Neural progenitor cell (in vitro differentiated cells): ENCODE data around the gene DEFB125. TPM values are rescaled to one million over a fixed set of nuclear protein-coding genes. Genes with fewer than 3 reads are reported as not detected.
A peak's percentile ranks its signal among the peaks of the same experiment; 100 is the strongest.

Source experiments
- DNase-seq: peaks from one replicate; pipeline ENCODE4 v3.0.0-alpha.2; 2016; ENCODE audit warnings: low spot score
- H2AFZ ChIP-seq: fragments of 200-600 bp; sonication (generic); replicated peaks from 2 replicates; pipeline ENCODE4 v1.6.1; 2016; ENCODE audit warnings: antibody characterized with exemption
- H3F3A ChIP-seq: fragments of 200-600 bp; sonication (generic); 2 replicates; pipeline ENCODE4 v1.6.1; 2016; ENCODE audit warnings: antibody characterized with exemption, low read depth
- H3K27ac ChIP-seq: fragments of 200-600 bp; sonication (generic); 2 replicates; pipeline ENCODE4 v1.5.1; 2016; ENCODE audit warnings: mild to moderate bottlenecking
- H3K27me3 ChIP-seq: fragments of 200-600 bp; sonication (generic); 2 replicates; pipeline ENCODE4 v1.6.1; 2016; ENCODE audit warnings: mild to moderate bottlenecking, moderate library complexity
- H3K36me3 ChIP-seq: fragments of 200-600 bp; sonication (generic); 2 replicates; pipeline ENCODE4 v1.5.1; 2016
- H3K4me1 ChIP-seq: fragments of 200-600 bp; sonication (generic); 2 replicates; pipeline ENCODE4 v1.6.1; 2016; ENCODE audit warnings: mixed run types
- H3K4me2 ChIP-seq: fragments of 200-600 bp; sonication (generic); 2 replicates; pipeline ENCODE4 v1.6.1; 2016
- H3K4me3 ChIP-seq: fragments of 200-600 bp; sonication (generic); 2 replicates; pipeline ENCODE4 v1.5.1; 2016
- H3K79me2 ChIP-seq: fragments of 200-600 bp; sonication (generic); 2 replicates; pipeline ENCODE4 v1.6.1; 2016; ENCODE audit warnings: low read depth
- H3K9ac ChIP-seq: fragments of 200-600 bp; sonication (generic); 2 replicates; pipeline ENCODE4 v1.6.1; 2016
- H3K9me3 ChIP-seq: fragments of 200-600 bp; sonication (generic); 2 replicates; pipeline ENCODE4 v1.5.1; 2016; ENCODE audit warnings: low read depth
- H4K20me1 ChIP-seq: fragments of 200-600 bp; sonication (generic); 2 replicates; pipeline ENCODE4 v1.6.1; 2016; ENCODE audit warnings: low read depth
- H3K27ac Mint-ChIP-seq: 3 replicates; pipeline ENCODE4 v1.8.0; 2021; ENCODE audit warnings: mixed read lengths
- H3K27me3 Mint-ChIP-seq: 2 replicates; pipeline ENCODE4 v1.8.0; 2022; ENCODE audit warnings: low read depth, mild to moderate bottlenecking, inconsistent platforms, moderate library complexity, mixed read lengths; ENCODE audit not compliant: insufficient read depth
- H3K36me3 Mint-ChIP-seq: 3 replicates; pipeline ENCODE4 v1.8.0; 2021; ENCODE audit warnings: mixed read lengths
- H3K4me1 Mint-ChIP-seq: 3 replicates; pipeline ENCODE4 v1.8.0; 2021; ENCODE audit warnings: mixed read lengths
- H3K4me3 Mint-ChIP-seq: 3 replicates; pipeline ENCODE4 v1.8.0; 2021; ENCODE audit warnings: mild to moderate bottlenecking, moderate library complexity, mixed read lengths
- H3K9me3 Mint-ChIP-seq: 3 replicates; pipeline ENCODE4 v1.8.0; 2020; ENCODE audit warnings: mixed read lengths
- CTCF ChIP-seq: fragments of 200-600 bp; sonication (generic); IDR thresholded peaks from 2 replicates; pipeline ENCODE4 v1.5.1; 2017; ENCODE audit warnings: antibody characterized with exemption, mild to moderate bottlenecking
- EZH2 ChIP-seq: fragments of 200-600 bp; sonication (generic); IDR thresholded peaks from 2 replicates; pipeline ENCODE4 v1.6.1; 2017; ENCODE audit warnings: antibody characterized with exemption, mild to moderate bottlenecking, moderate library complexity
- EZH2phosphoT487 ChIP-seq: fragments of 200-600 bp; sonication (generic); IDR thresholded peaks from 2 replicates; pipeline ENCODE4 v1.6.1; 2017; ENCODE audit warnings: antibody characterized with exemption
- total RNA-seq: library from RNA; depleted of rRNA; stranded (reverse); fragments of >200 nt; gene quantifications from 2 replicates; pipeline ENCODE4 v1.2.3, GENCODE V29; 2015; ENCODE audit warnings: low replicate concordance

The DEFB125 gene
- total RNA-seq, 1 donor from 2014 or later = not detected

- Histone ChIP-seq H3K9ac (no peak within 1 kb of the TSS), H3K27ac (no peak within 1 kb of the TSS), H3K9me3 (peaks cover 3% of the 10 kb centered on the region), H3K79me2 (no peaks in the 10 kb centered on the region), H3K4me1 (peaks cover 11% of the 10 kb centered on the region), H3K4me2 (no peak within 1 kb of the TSS), H2AFZ (peak within 1 kb of the TSS; percentile 37), H3K36me3 (no peaks in the 10 kb centered on the region), H4K20me1 (no peaks in the 10 kb centered on the region), H3F3A (no peaks in the 10 kb centered on the region), H3K4me3 (no peak within 1 kb of the TSS), H3K27me3 (peaks cover 74% of the 10 kb centered on the region)
- H3K4me3 Mint-ChIP-seq = no peak within 1 kb of the TSS
- peaks cover 6% of the 10 kb centered on the region for H3K4me1 Mint-ChIP-seq
- H3K36me3 Mint-ChIP-seq = no peaks in the 10 kb centered on the region
- no peaks in the 10 kb centered on the region for H3K27me3 Mint-ChIP-seq
- DNase-seq = no peak
- TF ChIP-seq EZH2phosphoT487 = no peak
- TF ChIP-seq EZH2 = no peak
- TF ChIP-seq CTCF = no peak
- H3K9me3 Mint-ChIP-seq = peaks cover 6% of the 10 kb centered on the region
- no peak within 1 kb of the TSS for H3K27ac Mint-ChIP-seq
Observed at GRCh38 chr20:142290-142689, 54.8 kb downstream of the DEFB125 start, which contains the start of gene DEFB126. Gene DEFB126 (plus strand): TSS chr20:142590. CDS start chr20:142629, 39 bp downstream.

- H3K27ac ChIP-seq = no peak overlapping the region
- H3K9me3 ChIP-seq = peaks cover 3% of the 10 kb centered on the region
- Mint-ChIP-seq H3K36me3 (no peaks in the 10 kb centered on the region), H3K27ac (no peak overlapping the region), H3K4me1 (peaks cover 6% of the 10 kb centered on the region), H3K9me3 (no peaks in the 10 kb centered on the region), H3K4me3 (no peak overlapping the region), H3K27me3 (peaks cover 2% of the 10 kb centered on the region)
- H3K79me2 ChIP-seq = no peaks in the 10 kb centered on the region
- H3K4me1 ChIP-seq = peaks cover 11% of the 10 kb centered on the region
- no peaks in the 10 kb centered on the region for H3K36me3 ChIP-seq
- no peaks in the 10 kb centered on the region for H4K20me1 ChIP-seq
- no peak overlapping the region for H3K9ac ChIP-seq
- peak overlapping the region; percentile 69 for H2AFZ ChIP-seq
- peaks cover 81% of the 10 kb centered on the region for H3K27me3 ChIP-seq
- H3F3A ChIP-seq = no peaks in the 10 kb centered on the region
- H3K4me3 ChIP-seq = no peak overlapping the region
- H3K4me2 ChIP-seq = peak overlapping the region; percentile 36
- no peak for TF ChIP-seq EZH2
- no peak for TF ChIP-seq CTCF
- TF ChIP-seq EZH2phosphoT487 = no peak
- DNase-seq = no peak
Observed at GRCh38 chr20:145877-146276, 58.4 kb downstream of the DEFB125 start.

Other genes with a start within 250 kb of the DEFB125 start
- not detected in 2 replicates for gene DEFB126, start 54.9 kb downstream of the DEFB125 start, total RNA-seq
- gene DEFB127, start 69.8 kb downstream of the DEFB125 start, total RNA-seq = not detected in 2 replicates
- gene DEFB128, start 102.0 kb downstream of the DEFB125 start, total RNA-seq = not detected in 2 replicates
- gene DEFB129, start 139.6 kb downstream of the DEFB125 start, total RNA-seq = not detected in 2 replicates
- gene DEFB132, start 170.1 kb downstream of the DEFB125 start, total RNA-seq = not detected in 2 replicates
- gene C20orf96, start 203.1 kb downstream of the DEFB125 start, total RNA-seq = 5.0 and 6.0 TPM in 2 replicates
- gene ZCCHC3, start 209.9 kb downstream of the DEFB125 start, total RNA-seq = 24.2 and 43.4 TPM in 2 replicates
- gene SOX12, start 237.9 kb downstream of the DEFB125 start, total RNA-seq = 5.3 and 26.6 TPM in 2 replicates